ENCODE data around the gene DTYMK. TPM values are rescaled to one million over a fixed set of nuclear protein-coding genes. Genes with fewer than 3 reads are reported as not detected.

DTYMK gene
- total RNA-seq, 3 donors from 2014 or later (not counting 1 experiment from before 2014, with no cell fraction given), result 15.4 to 17.5 (median 15.6) TPM

DNA sequence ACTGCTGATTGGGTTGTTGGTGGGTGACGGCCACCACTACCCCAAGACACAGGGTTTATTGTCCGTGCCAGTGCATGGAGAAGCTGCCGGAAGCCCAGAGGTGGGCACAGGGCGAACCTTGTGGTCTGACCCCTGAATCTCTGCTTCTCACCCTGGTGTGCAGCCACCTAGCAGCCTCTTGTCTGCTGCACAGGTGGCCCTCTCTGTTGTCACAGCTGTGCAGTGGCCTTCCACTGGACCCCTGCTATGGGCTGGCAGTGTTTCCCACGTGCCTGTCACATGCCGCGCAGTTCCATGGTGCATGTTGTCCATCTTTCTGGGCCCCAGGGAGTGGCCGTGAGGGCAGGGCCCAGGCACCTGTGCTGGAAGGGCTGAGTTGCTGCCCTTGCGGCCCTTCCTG, 33.9 kb downstream of the DTYMK start:
- ATAC-seq, result no peak

DNA sequence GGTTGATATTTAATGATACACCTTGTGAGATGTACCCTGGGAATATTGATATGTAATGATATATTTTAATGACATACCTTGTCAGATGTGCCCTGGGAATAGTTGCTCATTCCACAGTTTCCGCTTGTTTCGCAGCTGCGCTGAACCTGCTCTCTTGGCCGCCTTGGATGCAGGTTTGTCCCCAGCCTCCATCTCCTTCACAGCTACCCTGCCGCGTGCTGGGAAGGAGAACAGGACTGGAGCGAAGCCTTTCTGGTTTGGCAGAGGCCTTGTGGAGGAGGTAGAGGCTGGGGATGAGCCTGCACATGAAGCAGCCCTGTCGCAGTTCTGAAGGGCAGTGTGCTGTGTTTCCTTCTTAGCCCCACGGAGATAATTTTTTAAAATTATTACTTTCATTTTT, 34.5 kb downstream of the DTYMK start:
- ATAC-seq (no peak), DNase-seq (no peak)
- H3K9me3 Mint-ChIP-seq, result no peaks in the 10 kb centered on the region
- Histone ChIP-seq H3K4me3 (ENCODE audit: low read length) (no peak overlapping the region), H3K27me3 (ENCODE audit: control insufficient read depth, insufficient read depth, low read length) (no peaks in the 10 kb centered on the region), H3K9me3 (ENCODE audit: control insufficient read depth, insufficient read depth, low read length) (no peaks in the 10 kb centered on the region), H3K27ac (ENCODE audit: low read length) (no peak overlapping the region), H3K4me1 (ENCODE audit: control insufficient read depth, insufficient read depth, low read length) (no peaks in the 10 kb centered on the region), H3K36me3 (ENCODE audit: control insufficient read depth, insufficient read depth, low read length) (peaks cover 45% of the 10 kb centered on the region)
- TF ChIP-seq, protein P1, sequence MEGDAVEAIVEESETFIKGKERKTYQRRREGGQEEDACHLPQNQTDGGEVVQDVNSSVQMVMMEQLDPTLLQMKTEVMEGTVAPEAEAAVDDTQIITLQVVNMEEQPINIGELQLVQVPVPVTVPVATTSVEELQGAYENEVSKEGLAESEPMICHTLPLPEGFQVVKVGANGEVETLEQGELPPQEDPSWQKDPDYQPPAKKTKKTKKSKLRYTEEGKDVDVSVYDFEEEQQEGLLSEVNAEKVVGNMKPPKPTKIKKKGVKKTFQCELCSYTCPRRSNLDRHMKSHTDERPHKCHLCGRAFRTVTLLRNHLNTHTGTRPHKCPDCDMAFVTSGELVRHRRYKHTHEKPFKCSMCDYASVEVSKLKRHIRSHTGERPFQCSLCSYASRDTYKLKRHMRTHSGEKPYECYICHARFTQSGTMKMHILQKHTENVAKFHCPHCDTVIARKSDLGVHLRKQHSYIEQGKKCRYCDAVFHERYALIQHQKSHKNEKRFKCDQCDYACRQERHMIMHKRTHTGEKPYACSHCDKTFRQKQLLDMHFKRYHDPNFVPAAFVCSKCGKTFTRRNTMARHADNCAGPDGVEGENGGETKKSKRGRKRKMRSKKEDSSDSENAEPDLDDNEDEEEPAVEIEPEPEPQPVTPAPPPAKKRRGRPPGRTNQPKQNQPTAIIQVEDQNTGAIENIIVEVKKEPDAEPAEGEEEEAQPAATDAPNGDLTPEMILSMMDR (IDR thresholded peaks at IDR 0.05), result no peak
- peaks cover 15 to 19% of the 10 kb centered on the region in 2 donors for H3K4me1 Mint-ChIP-seq
- intact Hi-C loops (cut with micrococcal nuclease), result no loop called here
- 98% methylated on average over 8 of the region's 9 CpGs for WGBS (ENCODE audit: insufficient coverage)
- peaks cover 7% of the 10 kb centered on the region for H3K36me3 Mint-ChIP-seq
- no peak overlapping the region for H3K27ac Mint-ChIP-seq
- H3K27me3 Mint-ChIP-seq (ENCODE audit: low read depth in 2 of 2), result no peaks in the 10 kb centered on the region
- no peak overlapping the region for H3K4me3 Mint-ChIP-seq

More for the DNA sequence above, 33.9 kb downstream of the DTYMK start:
- Mint-ChIP-seq H3K27me3 (ENCODE audit: low read depth in 2 of 2) (no peaks in the 10 kb centered on the region), H3K9me3 (no peaks in the 10 kb centered on the region), H3K4me1 (peaks cover 15 to 19% of the 10 kb centered on the region in 2 donors), H3K4me3 (no peak overlapping the region), H3K27ac (no peak overlapping the region), H3K36me3 (peaks cover 7% of the 10 kb centered on the region)
- TF ChIP-seq, protein P1 (IDR thresholded peaks at IDR 0.05), result no peak
- Histone ChIP-seq H3K4me1 (ENCODE audit: control insufficient read depth, insufficient read depth, low read length) (no peaks in the 10 kb centered on the region), H3K27me3 (ENCODE audit: control insufficient read depth, insufficient read depth, low read length) (no peaks in the 10 kb centered on the region), H3K27ac (ENCODE audit: low read length) (no peak overlapping the region), H3K9me3 (ENCODE audit: control insufficient read depth, insufficient read depth, low read length) (no peaks in the 10 kb centered on the region), H3K4me3 (ENCODE audit: low read length) (no peak overlapping the region), H3K36me3 (ENCODE audit: control insufficient read depth, insufficient read depth, low read length) (peaks cover 49% of the 10 kb centered on the region)
- intact Hi-C loops (cut with micrococcal nuclease), result no loop called here
- DNase-seq, result no peak
- 98% methylated on average over 9 of the region's 9 CpGs for WGBS (ENCODE audit: insufficient coverage)

DNA sequence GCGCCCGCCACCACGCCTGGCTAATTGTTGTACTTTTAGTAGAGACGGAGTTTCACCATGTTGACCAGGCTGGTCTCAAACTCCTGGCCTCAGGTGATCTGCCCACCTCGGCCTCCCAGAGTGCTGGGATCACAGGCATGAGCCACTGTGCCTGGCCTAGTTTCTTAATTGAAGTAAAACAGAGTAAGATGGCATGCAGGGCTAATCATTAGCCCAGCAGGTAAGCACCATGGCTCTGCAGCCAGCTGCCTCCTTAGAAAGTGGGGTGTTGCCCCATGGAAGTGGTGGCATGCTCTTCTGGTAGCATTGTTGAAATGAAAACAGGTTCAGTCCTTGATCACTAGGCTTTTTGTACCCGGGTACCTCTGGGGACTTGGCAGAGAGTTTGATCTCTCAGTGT, 36.7 kb downstream of the DTYMK start:
- TF ChIP-seq, protein P1 (IDR thresholded peaks at IDR 0.05), result no peak
- Histone ChIP-seq H3K4me1 (ENCODE audit: control insufficient read depth, insufficient read depth, low read length) (no peaks in the 10 kb centered on the region), H3K27ac (ENCODE audit: low read length) (no peak overlapping the region), H3K4me3 (ENCODE audit: low read length) (no peak overlapping the region), H3K27me3 (ENCODE audit: control insufficient read depth, insufficient read depth, low read length) (no peaks in the 10 kb centered on the region), H3K9me3 (ENCODE audit: control insufficient read depth, insufficient read depth, low read length) (no peaks in the 10 kb centered on the region), H3K36me3 (ENCODE audit: control insufficient read depth, insufficient read depth, low read length) (peaks cover 28% of the 10 kb centered on the region)
- H3K9me3 Mint-ChIP-seq, result no peaks in the 10 kb centered on the region
- H3K36me3 Mint-ChIP-seq, result peaks cover 7% of the 10 kb centered on the region
- ATAC-seq (no peak), DNase-seq (no peak)
- no peak overlapping the region for H3K27ac Mint-ChIP-seq
- no peaks in the 10 kb centered on the region for H3K27me3 Mint-ChIP-seq (ENCODE audit: low read depth in 2 of 2)
- no peak overlapping the region for H3K4me3 Mint-ChIP-seq
- intact Hi-C loops (cut with micrococcal nuclease), result no loop called here
- 97% methylated on average over 6 of the region's 6 CpGs for WGBS (ENCODE audit: insufficient coverage)
- H3K4me1 Mint-ChIP-seq, result peaks cover 22 to 30% of the 10 kb centered on the region in 2 donors

DNA sequence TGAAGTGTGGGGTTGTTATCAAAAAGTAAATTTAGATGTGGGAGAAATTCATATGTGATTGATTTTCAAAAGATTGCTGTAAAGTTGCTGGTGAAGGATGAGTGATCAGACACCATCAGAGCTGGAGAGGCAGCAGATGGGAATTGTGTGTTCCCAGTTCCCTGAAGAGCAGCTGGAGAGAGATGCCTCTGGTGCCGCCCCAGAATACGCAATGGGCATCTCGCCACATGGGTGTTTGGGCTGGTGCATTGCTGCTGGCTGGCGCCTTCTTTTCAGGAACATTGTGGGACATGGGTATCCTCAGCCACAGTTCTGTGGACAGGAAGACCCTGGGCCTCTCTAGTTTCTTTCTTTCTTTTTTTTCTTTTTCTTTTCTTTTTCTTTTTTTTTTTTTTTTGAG, 37.2 kb downstream of the DTYMK start:
- intact Hi-C loops (cut with micrococcal nuclease), result no loop called here
- ATAC-seq (no peak), DNase-seq (no peak)
- Histone ChIP-seq H3K27me3 (ENCODE audit: control insufficient read depth, insufficient read depth, low read length) (no peaks in the 10 kb centered on the region), H3K27ac (ENCODE audit: low read length) (no peak overlapping the region), H3K4me1 (ENCODE audit: control insufficient read depth, insufficient read depth, low read length) (no peaks in the 10 kb centered on the region), H3K4me3 (ENCODE audit: low read length) (no peak overlapping the region), H3K9me3 (ENCODE audit: control insufficient read depth, insufficient read depth, low read length) (no peaks in the 10 kb centered on the region), H3K36me3 (ENCODE audit: control insufficient read depth, insufficient read depth, low read length) (peaks cover 22% of the 10 kb centered on the region)
- Mint-ChIP-seq H3K4me3 (no peak overlapping the region), H3K27me3 (ENCODE audit: low read depth in 2 of 2) (no peaks in the 10 kb centered on the region), H3K36me3 (peaks cover 7% of the 10 kb centered on the region), H3K27ac (no peak overlapping the region), H3K4me1 (peaks cover 22 to 30% of the 10 kb centered on the region in 2 donors), H3K9me3 (no peaks in the 10 kb centered on the region)
- WGBS (ENCODE audit: insufficient coverage), result 94% methylated on average over 4 of the region's 4 CpGs
- TF ChIP-seq, protein P1 (IDR thresholded peaks at IDR 0.05), result no peak

Measured in natural killer cell (primary cell).